GM12878 (cell line): ENCODE data around the gene MEI1. TPM values are rescaled to one million over a fixed set of nuclear protein-coding genes. Genes with fewer than 3 reads are reported as not detected.

Experiments
- ATAC-seq: fragments of 200-7000 bp; cut with Tn5 transposase; 3 replicates; pipeline ENCODE4 v1.9.1; 2020; ENCODE audit warnings: mild to moderate bottlenecking, moderate library complexity
- BruUV-seq: library from RNA; stranded (reverse); fragments of 400-500 nt; replicated peaks from 2 replicates; lab custom pipeline; 2021; lab: Mats Ljungman, UMichigan
- CTCF ChIA-PET: fragments of 300-600 bp; sonication (Branson Sonifier 250); formaldehyde crosslinking; extraction: SDS; loops from one replicate; lab custom pipeline; 2021; ENCODE audit warnings: inconsistent platforms; lab: Yijun Ruan, JAX
- POLR2A ChIA-PET: fragments of 350-600 bp; formaldehyde crosslinking; extraction: SDS; loops from one replicate; lab custom pipeline; 2021; ENCODE audit warnings: inconsistent platforms; lab: Charles Lee
- RAD21 ChIA-PET: fragments of 300-600 bp; sonication (Branson Sonifier 250); formaldehyde crosslinking; loops from one replicate; lab custom pipeline; 2023; ENCODE audit warnings: antibody characterized with exemption; ENCODE audit not compliant: unreplicated experiment; lab: Charles Lee
- SMC1A ChIA-PET: fragments of 300-600 bp; sonication (Branson Sonifier 250); formaldehyde crosslinking; loops from one replicate; lab custom pipeline; 2023; ENCODE audit not compliant: unreplicated experiment, uncharacterized antibody; lab: Charles Lee
- DNase-seq: peaks from one replicate; pipeline ENCODE4 v3.0.0-alpha.2; 2011; ENCODE audit warnings: low read depth, low spot score
- FAIRE-seq: peaks from 3 replicates; lab custom pipeline; 2011; peaks lifted over from hg19 to GRCh38; lab: Jason Lieb, UNC
- H2AFZ ChIP-seq: 2 replicates; pipeline ENCODE4 v1.6.0; 2011; ENCODE audit warnings: low read depth, low read length, control low read depth; ENCODE audit not compliant: control insufficient read depth
- H3K27ac ChIP-seq: 2 replicates; pipeline ENCODE4 v1.5.1; 2011; ENCODE audit warnings: control low read depth; ENCODE audit not compliant: control insufficient read depth, insufficient read depth
- H3K27me3 ChIP-seq, 2 experiments: replicated peaks in 1 of 2; 2 replicates each; pipeline versions ENCODE4 v1.6.0 to v1.6.1; 2011; ENCODE audit warnings: low read length in 1 of 2; ENCODE audit not compliant: control insufficient read depth in 2 of 2, insufficient read depth in 2 of 2
- H3K36me3 ChIP-seq, 2 experiments: 2 replicates each; pipeline ENCODE4 v1.5.1; 2011; ENCODE audit warnings: low read length in 1 of 2; ENCODE audit not compliant: control insufficient read depth in 2 of 2, insufficient read depth in 2 of 2
- H3K4me1 ChIP-seq: 2 replicates; pipeline ENCODE4 v1.6.1; 2011; ENCODE audit warnings: mild to moderate bottlenecking, low read length, moderate library complexity, mixed read lengths; ENCODE audit not compliant: control insufficient read depth, insufficient read depth
- H3K4me2 ChIP-seq: 2 replicates; pipeline ENCODE4 v1.6.0; 2011; ENCODE audit warnings: control low read depth; ENCODE audit not compliant: control insufficient read depth, insufficient read depth
- H3K4me3 ChIP-seq: fragments of 200-600 bp; sonication (generic); 2 replicates; pipeline ENCODE4 v1.5.1; 2016
- H3K79me2 ChIP-seq: 2 replicates; pipeline ENCODE4 v1.6.0; 2011; ENCODE audit warnings: low read length; ENCODE audit not compliant: control insufficient read depth, insufficient read depth
- H3K9ac ChIP-seq: 2 replicates; pipeline ENCODE4 v1.8.0; 2011; ENCODE audit warnings: low read length, control low read depth, mixed read lengths; ENCODE audit not compliant: control insufficient read depth, insufficient read depth
- H3K9me3 ChIP-seq: replicated peaks from 3 replicates; pipeline ENCODE4 v1.5.1; 2011; ENCODE audit warnings: mild to moderate bottlenecking, low read length; ENCODE audit not compliant: control insufficient read depth, insufficient read depth
- H4K20me1 ChIP-seq: 2 replicates; pipeline ENCODE4 v1.6.0; 2011; ENCODE audit not compliant: control insufficient read depth, insufficient read depth
- ATF7 ChIP-seq: fragments of 450-650 bp; IDR thresholded peaks from 2 replicates; pipeline ENCODE4 v1.6.1; 2016; ENCODE audit warnings: low read depth, mild to moderate bottlenecking
- BHLHE40 ChIP-seq, 2 experiments: fragments of 450-650 bp in 1 of 2; IDR thresholded peaks; 2 replicates each; pipeline ENCODE4 v1.6.1; 2011 to 2017; ENCODE audit warnings: low read depth in 2 of 2, borderline replicate concordance in 1 of 2, improper control_type of control experiment in 1 of 2, low read length in 1 of 2, mild to moderate bottlenecking in 1 of 2
- CBX5 ChIP-seq: sonication (generic); IDR thresholded peaks from 2 replicates; pipeline ENCODE4 v1.6.1; 2016; ENCODE audit warnings: low read depth, moderate library complexity, mild to moderate bottlenecking, inconsistent platforms
- CHD2 ChIP-seq: IDR thresholded peaks from 2 replicates; pipeline ENCODE4 v1.6.1; 2011; ENCODE audit warnings: low read depth, low read length, improper control_type of control experiment, borderline replicate concordance
- CHD4 ChIP-seq: fragments of 200-600 bp; sonication (generic); IDR thresholded peaks from 2 replicates; pipeline ENCODE4 v1.6.1; 2016; ENCODE audit warnings: mild to moderate bottlenecking
- GABPA ChIP-seq: IDR thresholded peaks from 2 replicates; pipeline ENCODE4 v1.6.1; 2014; ENCODE audit warnings: antibody characterized with exemption, low read depth, mild to moderate bottlenecking, inconsistent platforms
- JUND ChIP-seq: IDR thresholded peaks from 2 replicates; pipeline ENCODE4 v1.6.1; 2012; ENCODE audit warnings: low read depth, mild to moderate bottlenecking, low read length, improper control_type of control experiment, moderate library complexity
- MTA3 ChIP-seq: IDR thresholded peaks from 2 replicates; pipeline ENCODE4 v1.6.1; 2012; ENCODE audit warnings: low read length, inconsistent platforms, borderline replicate concordance
- NFYA ChIP-seq: IDR thresholded peaks from 2 replicates; pipeline ENCODE4 v1.6.1; 2011; ENCODE audit warnings: low read depth, mild to moderate bottlenecking, low read length, improper control_type of control experiment, borderline replicate concordance
- RUNX3 ChIP-seq: IDR thresholded peaks from 2 replicates; pipeline ENCODE4 v1.6.1; 2012; ENCODE audit warnings: low read length, inconsistent platforms
- SMAD5 ChIP-seq: IDR thresholded peaks from 2 replicates; pipeline ENCODE4 v1.6.1; 2016; ENCODE audit warnings: antibody characterized with exemption, low read depth
- STAT1 ChIP-seq: fragments of 450-650 bp; conservative IDR thresholded peaks from 2 replicates; pipeline ENCODE4 v1.6.1; 2014; ENCODE audit warnings: antibody characterized with exemption, mild to moderate bottlenecking
- WGBS: methylation state at CpG from one replicate; pipeline ENCODE4 v1.1.6; 2016; ENCODE audit warnings: low lambda C conversion rate; ENCODE audit not compliant: insufficient replicate concordance, insufficient coverage; ENCODE audit errors: missing lambda C conversion rate; 5-methylcytosine and 5-hydroxymethylcytosine counted together
- in situ Hi-C: fragments of 300-500 bp; cut with MboI; formaldehyde crosslinking; loops from 9 replicates; pipeline ENCODE4 v1.14.3; 2018; ENCODE audit warnings: mixed read lengths
- intact Hi-C: fragments of 100-400 bp; cut with micrococcal nuclease; formaldehyde crosslinking; loops from one replicate; pipeline ENCODE4 v1.14.2; 2022; ENCODE audit not compliant: unreplicated experiment
- polyA plus RNA-seq, 11 experiments: library from polyadenylated mRNA; depleted of rRNA in 4 of 11; unstranded in 6 of 11; stranded (reverse) in 5 of 11; fragments of >200 nt; fragmentation: Nextera tagmentation in 4 of 11; fragmentation: Illumina TruSeq in 1 of 11; extraction: Ambion mirVana in 4 of 11; extraction: Trizol in 1 of 11; gene quantifications; 1 replicate in 1 of 11; 2 replicates in 10 of 11; pipeline versions ENCODE4 v1.2.1 to v1.2.3, GENCODE V29; 2011 to 2016; ENCODE audit warnings: inconsistent platforms in 2 of 11, missing spikeins in 2 of 11, low read depth in 1 of 11
- total RNA-seq, 4 experiments: library from RNA; depleted of rRNA in 3 of 4; stranded (reverse); fragments of >200 nt in 3 of 4; fragmentation: Illumina TruSeq in 1 of 4; extraction: Trizol in 1 of 4; gene quantifications; 2 replicates each; pipeline versions ENCODE4 v1.2.1 to v1.2.3, GENCODE V29; 2013 to 2021
- TF ChIP-seq, protein P1 (sequence below): fragments of 450-650 bp; IDR thresholded peaks from 2 replicates; pipeline ENCODE4 v1.6.1; 2018; ENCODE audit warnings: borderline replicate concordance, mild to moderate bottlenecking; ENCODE audit not compliant: partially characterized antibody
- TF ChIP-seq, protein P2 (sequence below), 3 experiments: IDR thresholded peaks in 2 of 3; conservative IDR thresholded peaks in 1 of 3; 2 replicates each; pipeline ENCODE4 v1.5.1; 2011; ENCODE audit warnings: low read depth in 3 of 3, low read length in 3 of 3, mild to moderate bottlenecking in 3 of 3, control low read depth in 2 of 3, moderate library complexity in 2 of 3, inconsistent platforms in 1 of 3, mixed read lengths in 1 of 3; ENCODE audit not compliant: control insufficient read depth in 2 of 3, insufficient read depth in 1 of 3; ENCODE audit errors: extremely low read depth in 1 of 3
- TF ChIP-seq, protein P3 (sequence below): fragments of 450-650 bp; IDR thresholded peaks from 2 replicates; pipeline ENCODE4 v1.6.1; 2017; ENCODE audit warnings: borderline replicate concordance
- TF ChIP-seq, protein P4 (sequence below): fragments of 150-350 bp; IDR thresholded peaks from 2 replicates; pipeline ENCODE4 v1.6.1; 2014; ENCODE audit warnings: mild to moderate bottlenecking, low read depth, low read length

The MEI1 gene
- total and polyA plus RNA-seq, 10 of the 15 experiments (the other 5 are each of a cell fraction or from before 2014, with no cell fraction given), result 27.9 to 48.9 (median 35.8) TPM

DNA sequence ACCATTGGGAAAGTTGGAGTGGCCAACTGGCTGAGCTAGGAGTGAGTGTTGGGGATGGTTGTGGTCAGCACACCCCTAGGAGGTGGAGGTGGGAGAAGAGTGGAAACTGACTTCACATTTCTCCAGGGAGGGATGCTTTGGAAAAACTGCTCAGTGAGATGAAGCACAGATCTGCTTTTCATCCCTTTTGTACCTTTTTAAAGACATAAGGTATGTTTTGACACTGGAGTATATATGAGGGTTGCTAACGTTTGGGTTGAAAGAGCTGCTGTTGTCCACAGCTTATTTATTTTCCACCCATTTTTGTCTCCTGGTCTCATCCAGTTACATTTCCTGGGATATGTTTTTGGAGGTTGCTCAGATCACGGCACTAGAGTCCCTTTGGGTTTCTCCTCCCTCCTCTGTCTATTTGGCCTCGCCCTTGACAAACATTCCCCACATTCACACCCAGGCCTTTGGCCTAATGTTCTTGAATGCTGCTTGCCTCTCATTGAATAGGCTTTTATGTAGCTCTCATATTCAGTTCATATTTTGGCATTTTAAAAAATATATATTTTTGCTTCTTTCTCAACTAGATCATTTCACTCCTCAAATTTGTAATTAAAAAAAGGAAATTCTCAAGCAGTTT, 141.9 kb downstream of the MEI1 start:
- H3K4me3 ChIP-seq, result 0 out of 2 replicates have a peak overlapping the region, but pooled peaks have one; percentile 1
- DNase-seq (no peak), FAIRE-seq (no peak), ATAC-seq (no peak)
- peaks cover 95% of the 10 kb centered on the region for H3K79me2 ChIP-seq
- H3K36me3 ChIP-seq, result peaks cover 2 to 21% of the 10 kb centered on the region in 2 experiments
- CTCF ChIA-PET, result interaction anchor here (0.9 to 5.9 kb wide), 7 partner anchors 7 to 144 kb away, joined by 3 to 33 read pairs (median 7); partner anchors contain the start of gene SREBF2
- RAD21 ChIA-PET, result interaction anchor here (1.1 to 1.4 kb wide), 2 partner anchors 21 to 362 kb away, joined by 3 to 5 read pairs; no protein-coding TSS in a partner anchor
- no peak overlapping the region for H3K27ac ChIP-seq
- WGBS, result 70% methylated on average over 3 of the region's 3 CpGs
- POLR2A ChIA-PET, result interaction anchor here (0.8 to 9.4 kb wide), 8 partner anchors 10 to 94 kb away, joined by 3 to 135 read pairs (median 6); partner anchors contain the start of gene CCDC134
- SMC1A ChIA-PET, result interaction anchor here (0.8 to 10.2 kb wide), 4 partner anchors 14 to 144 kb away, joined by 3 to 96 read pairs (median 14); no protein-coding TSS in a partner anchor
- no peak overlapping the region for H3K9ac ChIP-seq
- in situ Hi-C loops (no loop called here), intact Hi-C loops (no loop called here)
- BruUV-seq, result no TSS peak
- H3K27me3 ChIP-seq, result no peaks in the 10 kb centered on the region
- no peaks in the 10 kb centered on the region for H3K9me3 ChIP-seq
- no peak overlapping the region for H3K4me2 ChIP-seq
- peaks cover 3% of the 10 kb centered on the region; the same call in 1 of the 2 replicates for H4K20me1 ChIP-seq
- H3K4me1 ChIP-seq, result peaks cover 22% of the 10 kb centered on the region
- no peak overlapping the region for H2AFZ ChIP-seq
- no peak for TF ChIP-seq RUNX3
- TF ChIP-seq MTA3, result no peak
- no peak for TF ChIP-seq NFYA
- no peak for TF ChIP-seq CHD4
- no peak for TF ChIP-seq CBX5
- TF ChIP-seq, protein P1, sequence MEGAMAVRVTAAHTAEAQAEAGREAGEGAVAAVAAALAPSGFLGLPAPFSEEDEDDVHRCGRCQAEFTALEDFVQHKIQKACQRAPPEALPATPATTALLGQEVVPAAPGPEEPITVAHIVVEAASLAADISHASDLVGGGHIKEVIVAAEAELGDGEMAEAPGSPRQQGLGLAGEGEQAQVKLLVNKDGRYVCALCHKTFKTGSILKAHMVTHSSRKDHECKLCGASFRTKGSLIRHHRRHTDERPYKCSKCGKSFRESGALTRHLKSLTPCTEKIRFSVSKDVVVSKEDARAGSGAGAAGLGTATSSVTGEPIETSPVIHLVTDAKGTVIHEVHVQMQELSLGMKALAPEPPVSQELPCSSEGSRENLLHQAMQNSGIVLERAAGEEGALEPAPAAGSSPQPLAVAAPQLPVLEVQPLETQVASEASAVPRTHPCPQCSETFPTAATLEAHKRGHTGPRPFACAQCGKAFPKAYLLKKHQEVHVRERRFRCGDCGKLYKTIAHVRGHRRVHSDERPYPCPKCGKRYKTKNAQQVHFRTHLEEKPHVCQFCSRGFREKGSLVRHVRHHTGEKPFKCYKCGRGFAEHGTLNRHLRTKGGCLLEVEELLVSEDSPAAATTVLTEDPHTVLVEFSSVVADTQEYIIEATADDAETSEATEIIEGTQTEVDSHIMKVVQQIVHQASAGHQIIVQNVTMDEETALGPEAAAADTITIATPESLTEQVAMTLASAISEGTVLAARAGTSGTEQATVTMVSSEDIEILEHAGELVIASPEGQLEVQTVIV, result no peak
- TF ChIP-seq BHLHE40 (IDR thresholded peaks at IDR 0.05; ENCODE audit: borderline replicate concordance in 1 of 2, low read depth in 2 of 2, low read length in 1 of 2), result no peak
- TF ChIP-seq GABPA, result no peak
- TF ChIP-seq, protein P2, sequence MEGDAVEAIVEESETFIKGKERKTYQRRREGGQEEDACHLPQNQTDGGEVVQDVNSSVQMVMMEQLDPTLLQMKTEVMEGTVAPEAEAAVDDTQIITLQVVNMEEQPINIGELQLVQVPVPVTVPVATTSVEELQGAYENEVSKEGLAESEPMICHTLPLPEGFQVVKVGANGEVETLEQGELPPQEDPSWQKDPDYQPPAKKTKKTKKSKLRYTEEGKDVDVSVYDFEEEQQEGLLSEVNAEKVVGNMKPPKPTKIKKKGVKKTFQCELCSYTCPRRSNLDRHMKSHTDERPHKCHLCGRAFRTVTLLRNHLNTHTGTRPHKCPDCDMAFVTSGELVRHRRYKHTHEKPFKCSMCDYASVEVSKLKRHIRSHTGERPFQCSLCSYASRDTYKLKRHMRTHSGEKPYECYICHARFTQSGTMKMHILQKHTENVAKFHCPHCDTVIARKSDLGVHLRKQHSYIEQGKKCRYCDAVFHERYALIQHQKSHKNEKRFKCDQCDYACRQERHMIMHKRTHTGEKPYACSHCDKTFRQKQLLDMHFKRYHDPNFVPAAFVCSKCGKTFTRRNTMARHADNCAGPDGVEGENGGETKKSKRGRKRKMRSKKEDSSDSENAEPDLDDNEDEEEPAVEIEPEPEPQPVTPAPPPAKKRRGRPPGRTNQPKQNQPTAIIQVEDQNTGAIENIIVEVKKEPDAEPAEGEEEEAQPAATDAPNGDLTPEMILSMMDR (IDR thresholded peaks at IDR 0.05 in 2 of 3, conservative IDR thresholded peaks at IDR 0.05 in 1 of 3; ENCODE audit: control insufficient read depth in 2 of 3, extremely low read depth in 1 of 3, insufficient read depth in 1 of 3, low read depth in 3 of 3, low read length in 3 of 3), result no peak
- no peak for TF ChIP-seq CHD2
- TF ChIP-seq, protein P3, sequence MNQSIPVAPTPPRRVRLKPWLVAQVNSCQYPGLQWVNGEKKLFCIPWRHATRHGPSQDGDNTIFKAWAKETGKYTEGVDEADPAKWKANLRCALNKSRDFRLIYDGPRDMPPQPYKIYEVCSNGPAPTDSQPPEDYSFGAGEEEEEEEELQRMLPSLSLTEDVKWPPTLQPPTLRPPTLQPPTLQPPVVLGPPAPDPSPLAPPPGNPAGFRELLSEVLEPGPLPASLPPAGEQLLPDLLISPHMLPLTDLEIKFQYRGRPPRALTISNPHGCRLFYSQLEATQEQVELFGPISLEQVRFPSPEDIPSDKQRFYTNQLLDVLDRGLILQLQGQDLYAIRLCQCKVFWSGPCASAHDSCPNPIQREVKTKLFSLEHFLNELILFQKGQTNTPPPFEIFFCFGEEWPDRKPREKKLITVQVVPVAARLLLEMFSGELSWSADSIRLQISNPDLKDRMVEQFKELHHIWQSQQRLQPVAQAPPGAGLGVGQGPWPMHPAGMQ, result no peak
- TF ChIP-seq JUND, result no peak
- no peak for TF ChIP-seq ATF7
- TF ChIP-seq, protein P4, sequence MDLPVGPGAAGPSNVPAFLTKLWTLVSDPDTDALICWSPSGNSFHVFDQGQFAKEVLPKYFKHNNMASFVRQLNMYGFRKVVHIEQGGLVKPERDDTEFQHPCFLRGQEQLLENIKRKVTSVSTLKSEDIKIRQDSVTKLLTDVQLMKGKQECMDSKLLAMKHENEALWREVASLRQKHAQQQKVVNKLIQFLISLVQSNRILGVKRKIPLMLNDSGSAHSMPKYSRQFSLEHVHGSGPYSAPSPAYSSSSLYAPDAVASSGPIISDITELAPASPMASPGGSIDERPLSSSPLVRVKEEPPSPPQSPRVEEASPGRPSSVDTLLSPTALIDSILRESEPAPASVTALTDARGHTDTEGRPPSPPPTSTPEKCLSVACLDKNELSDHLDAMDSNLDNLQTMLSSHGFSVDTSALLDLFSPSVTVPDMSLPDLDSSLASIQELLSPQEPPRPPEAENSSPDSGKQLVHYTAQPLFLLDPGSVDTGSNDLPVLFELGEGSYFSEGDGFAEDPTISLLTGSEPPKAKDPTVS, result no peak
- TF ChIP-seq STAT1, result no peak
- no peak for TF ChIP-seq SMAD5
